IMR-90 (cell line): ENCODE measurements around the gene DCC.

ENCODE experiments used
- CEBPB ChIP-seq: IDR thresholded peaks from 2 replicates; pipeline ENCODE4 v1.6.1; 2012; ENCODE audit warnings: low read depth, low read length, improper control_type of control experiment
- CHD1 ChIP-seq: IDR thresholded peaks from 2 replicates; pipeline ENCODE4 v1.6.1; 2012; ENCODE audit warnings: low read depth, low read length, improper control_type of control experiment
- CTCF ChIP-seq: conservative IDR thresholded peaks from 2 replicates; pipeline ENCODE4 v1.5.1; 2012; ENCODE audit warnings: mild to moderate bottlenecking, low read depth, low read length, improper control_type of control experiment
- MAFK ChIP-seq: IDR thresholded peaks from 2 replicates; pipeline ENCODE4 v1.6.1; 2012; ENCODE audit warnings: low read depth, low read length, improper control_type of control experiment
- POLR2A ChIP-seq: IDR thresholded peaks from 2 replicates; pipeline ENCODE4 v1.6.1; 2012; ENCODE audit warnings: mild to moderate bottlenecking, low read depth, low read length
- RAD21 ChIP-seq: IDR thresholded peaks from 2 replicates; pipeline ENCODE4 v1.6.1; 2012; ENCODE audit warnings: low read length, improper control_type of control experiment

- no peak for TF ChIP-seq POLR2A
- TF ChIP-seq CTCF = no peak
- no peak for TF ChIP-seq CHD1
- no peak for TF ChIP-seq RAD21
- TF ChIP-seq CEBPB = no peak
- no peak for TF ChIP-seq MAFK
Measured at GRCh38 chr18:53305461-53305860, 965.5 kb downstream of the DCC start.
